Mesenchymal stem cell (in vitro differentiated cells and primary cell): Measurements from ENCODE around the gene CDH4.

ENCODE experiments used
- DNase-seq: peaks from one replicate; pipeline ENCODE4 v3.0.0-alpha.2; 2013
- H2AFZ ChIP-seq: one replicate; pipeline ENCODE4 v1.6.1; 2013; ENCODE audit warnings: low read depth, mild to moderate bottlenecking, control low read depth, inconsistent platforms, low read length, moderate library complexity
- H2AK5ac ChIP-seq: 2 replicates; pipeline ENCODE4 v1.6.1; 2013; ENCODE audit warnings: low read length, moderate library complexity, mild to moderate bottlenecking, inconsistent platforms; ENCODE audit not compliant: severe bottlenecking
- H2BK120ac ChIP-seq: one replicate; pipeline ENCODE4 v1.6.1; 2013; ENCODE audit warnings: low read depth, mild to moderate bottlenecking, inconsistent platforms, low read length, moderate library complexity
- H2BK12ac ChIP-seq, 2 experiments: one replicate each; pipeline ENCODE4 v1.6.1; 2013; ENCODE audit warnings: inconsistent platforms in 2 of 2, low read length in 2 of 2, mild to moderate bottlenecking in 2 of 2, moderate library complexity in 2 of 2, control low read depth in 1 of 2
- H2BK15ac ChIP-seq: one replicate; pipeline ENCODE4 v1.6.1; 2013; ENCODE audit warnings: mild to moderate bottlenecking, low read depth, inconsistent platforms; ENCODE audit not compliant: poor library complexity, severe bottlenecking
- H2BK5ac ChIP-seq: 2 replicates; pipeline ENCODE4 v1.6.1; 2013; ENCODE audit warnings: low read depth, mild to moderate bottlenecking, low read length, control low read depth, inconsistent platforms; ENCODE audit not compliant: poor library complexity, severe bottlenecking
- H3K14ac ChIP-seq, 2 experiments: one replicate each; pipeline ENCODE4 v1.6.1; 2013; ENCODE audit warnings: inconsistent platforms in 2 of 2, low read length in 2 of 2, control low read depth in 1 of 2, mild to moderate bottlenecking in 1 of 2, moderate library complexity in 1 of 2
- H3K18ac ChIP-seq, 2 experiments: one replicate each; pipeline ENCODE4 v1.6.1; 2013; ENCODE audit warnings: inconsistent platforms in 2 of 2, low read length in 2 of 2, control low read depth in 1 of 2, low read depth in 1 of 2, mild to moderate bottlenecking in 1 of 2
- H3K23ac ChIP-seq, 2 experiments: one replicate each; pipeline ENCODE4 v1.6.1; 2013; ENCODE audit warnings: inconsistent platforms in 2 of 2, low read length in 2 of 2, mild to moderate bottlenecking in 2 of 2, moderate library complexity in 2 of 2, control low read depth in 1 of 2
- H3K27ac ChIP-seq: 2 replicates; pipeline ENCODE4 v1.5.1; 2013; ENCODE audit warnings: mild to moderate bottlenecking, moderate library complexity, low read length, control low read depth, inconsistent platforms; ENCODE audit not compliant: poor library complexity, severe bottlenecking
- H3K27me3 ChIP-seq, 2 experiments: 2 replicates each; pipeline versions ENCODE4 v1.6.1 to v1.7.0; 2013; ENCODE audit warnings: low read length in 2 of 2, mild to moderate bottlenecking in 2 of 2, moderate library complexity in 2 of 2, control low read depth in 1 of 2, inconsistent platforms in 1 of 2; ENCODE audit not compliant: control insufficient read depth in 1 of 2, insufficient read depth in 1 of 2
- H3K36me3 ChIP-seq, 2 experiments: 2 replicates each; pipeline versions ENCODE4 v1.6.1 to v1.7.0; 2013; ENCODE audit warnings: low read length in 2 of 2, control low read depth in 1 of 2, inconsistent platforms in 1 of 2, low read depth in 1 of 2, mild to moderate bottlenecking in 1 of 2; ENCODE audit not compliant: insufficient read depth in 2 of 2, control insufficient read depth in 1 of 2
- H3K4ac ChIP-seq, 2 experiments: one replicate each; pipeline ENCODE4 v1.6.1; 2013; ENCODE audit warnings: inconsistent platforms in 2 of 2, low read length in 2 of 2, mild to moderate bottlenecking in 2 of 2, moderate library complexity in 2 of 2, control low read depth in 1 of 2, low read depth in 1 of 2
- H3K4me1 ChIP-seq: 2 replicates; pipeline ENCODE4 v1.6.1; 2013; ENCODE audit warnings: low read depth, low read length, control low read depth; ENCODE audit not compliant: control insufficient read depth, insufficient read depth
- H3K4me2 ChIP-seq: 2 replicates; pipeline ENCODE4 v1.6.1; 2013; ENCODE audit warnings: low read length, mild to moderate bottlenecking, inconsistent platforms; ENCODE audit not compliant: poor library complexity, severe bottlenecking
- H3K4me3 ChIP-seq, 2 experiments: 2 replicates each; pipeline versions ENCODE4 v1.5.1 to v1.7.0; 2013; ENCODE audit warnings: low read length in 2 of 2, mild to moderate bottlenecking in 2 of 2, control low read depth in 1 of 2, low read depth in 1 of 2; ENCODE audit not compliant: insufficient read depth in 1 of 2
- H3K79me1 ChIP-seq: replicated peaks from 2 replicates; pipeline ENCODE4 v1.6.1; 2013; ENCODE audit warnings: mild to moderate bottlenecking, control low read depth, low read length, inconsistent platforms; ENCODE audit not compliant: poor library complexity, severe bottlenecking
- H3K9ac ChIP-seq: 2 replicates; pipeline ENCODE4 v1.7.0; 2013; ENCODE audit warnings: mild to moderate bottlenecking, low read length, moderate library complexity
- H3K9me3 ChIP-seq: 2 replicates; pipeline ENCODE4 v1.7.0; 2013; ENCODE audit warnings: mild to moderate bottlenecking, low read length; ENCODE audit not compliant: control insufficient read depth
- H4K8ac ChIP-seq: one replicate; pipeline ENCODE4 v1.6.1; 2013; ENCODE audit warnings: inconsistent platforms, mild to moderate bottlenecking, low read length, moderate library complexity
- H4K91ac ChIP-seq: one replicate; pipeline ENCODE4 v1.6.1; 2013; ENCODE audit warnings: mild to moderate bottlenecking, low read length, inconsistent platforms
- WGBS: methylation state at CpG from one replicate; pipeline ENCODE4 v1.1.7; 2013; ENCODE audit warnings: mixed read lengths; 5-methylcytosine and 5-hydroxymethylcytosine counted together

Gene CDH4

GRCh38 chr20:61539706-61540360 lies 287.8 kb downstream of the CDH4 start:
- Histone ChIP-seq H3K36me3 (peaks cover 0 to 3% of the 10 kb centered on the region in 2 experiments), H3K4me1 (no peaks in the 10 kb centered on the region), H2BK15ac (no peak overlapping the region), H2BK120ac (no peak overlapping the region), H3K79me1 (no peaks in the 10 kb centered on the region), H3K27ac (no peak overlapping the region), H4K8ac (no peak overlapping the region), H4K91ac (no peak overlapping the region), H3K9ac (no peak overlapping the region), H2BK5ac (no peak overlapping the region), H3K9me3 (no peaks in the 10 kb centered on the region), H3K18ac (no peak overlapping the region), H3K27me3 (peaks cover 0 to 3% of the 10 kb centered on the region in 2 experiments), H3K23ac (no peak overlapping the region), H2AFZ (no peak overlapping the region), H2BK12ac (no peak overlapping the region), H3K4me2 (no peak overlapping the region), H3K4me3 (no peak overlapping the region), H3K14ac (no peak overlapping the region), H3K4ac (no peak overlapping the region), H2AK5ac (no peak overlapping the region)
- WGBS, result 98% methylated on average over 15 of the region's 19 CpGs
- no peak for DNase-seq

- H2BK120ac ChIP-seq, result no peak overlapping the region
- H3K9ac ChIP-seq, result no peak overlapping the region
- peak overlapping the region in 1 of 2 experiments; percentile 26 for H3K14ac ChIP-seq
- H3K23ac ChIP-seq, result no peak overlapping the region
- H2AFZ ChIP-seq, result no peak overlapping the region
- no peak overlapping the region for H3K4me3 ChIP-seq
- no peak overlapping the region for H2BK12ac ChIP-seq
- H3K4ac ChIP-seq, result no peak overlapping the region
- peaks cover 0 to 3% of the 10 kb centered on the region in 2 experiments for H3K36me3 ChIP-seq
- no peak overlapping the region for H2AK5ac ChIP-seq
- H3K18ac ChIP-seq, result no peak overlapping the region
- no peak overlapping the region for H2BK15ac ChIP-seq
- no peaks in the 10 kb centered on the region for H3K79me1 ChIP-seq
- H3K4me1 ChIP-seq, result no peaks in the 10 kb centered on the region
- H3K27me3 ChIP-seq, result peaks cover 0 to 3% of the 10 kb centered on the region in 2 experiments
- H4K8ac ChIP-seq, result no peak overlapping the region
- H3K27ac ChIP-seq, result no peak overlapping the region
- DNase-seq, result no peak
- WGBS, result 95% methylated on average over 7 of the region's 7 CpGs
- no peak overlapping the region for H3K4me2 ChIP-seq
- H4K91ac ChIP-seq, result no peak overlapping the region
- H3K9me3 ChIP-seq, result no peaks in the 10 kb centered on the region
- no peak overlapping the region for H2BK5ac ChIP-seq
These were observed 289.5 kb downstream of the CDH4 start for GRCh38 chr20:61541537-61541936.

GRCh38 chr20:61543086-61543485 lies 291.0 kb downstream of the CDH4 start:
- Histone ChIP-seq H3K79me1 (no peaks in the 10 kb centered on the region), H3K9me3 (no peaks in the 10 kb centered on the region), H3K9ac (no peak overlapping the region), H3K4me3 (no peak overlapping the region), H3K23ac (no peak overlapping the region), H3K27me3 (peaks cover 0 to 5% of the 10 kb centered on the region in 2 experiments), H3K4me1 (no peaks in the 10 kb centered on the region), H2AFZ (no peak overlapping the region), H4K91ac (no peak overlapping the region), H3K14ac (no peak overlapping the region), H3K36me3 (no peaks in the 10 kb centered on the region), H3K18ac (no peak overlapping the region), H2BK120ac (no peak overlapping the region), H2AK5ac (no peak overlapping the region), H4K8ac (no peak overlapping the region), H3K4ac (no peak overlapping the region), H3K27ac (no peak overlapping the region), H2BK12ac (no peak overlapping the region), H2BK15ac (no peak overlapping the region), H2BK5ac (no peak overlapping the region), H3K4me2 (no peak overlapping the region)
- WGBS, result 94% methylated on average over 5 of the region's 8 CpGs
- DNase-seq, result no peak

- no peak overlapping the region for H4K8ac ChIP-seq
- no peak overlapping the region for H3K4me2 ChIP-seq
- no peak overlapping the region for H3K4ac ChIP-seq
- H3K4me1 ChIP-seq, result no peaks in the 10 kb centered on the region
- no peak overlapping the region for H3K4me3 ChIP-seq
- H2AK5ac ChIP-seq, result no peak overlapping the region
- H2BK120ac ChIP-seq, result no peak overlapping the region
- H3K14ac ChIP-seq, result no peak overlapping the region
- no peak overlapping the region for H3K27ac ChIP-seq
- H2BK5ac ChIP-seq, result no peak overlapping the region
- H3K9ac ChIP-seq, result no peak overlapping the region
- H3K9me3 ChIP-seq, result no peaks in the 10 kb centered on the region
- no peak overlapping the region for H2BK15ac ChIP-seq
- no peak overlapping the region for H2BK12ac ChIP-seq
- no peaks in the 10 kb centered on the region for H3K79me1 ChIP-seq
- H3K36me3 ChIP-seq, result no peaks in the 10 kb centered on the region
- H4K91ac ChIP-seq, result no peak overlapping the region
- H3K23ac ChIP-seq, result no peak overlapping the region
- H3K18ac ChIP-seq, result no peak overlapping the region
- H2AFZ ChIP-seq, result no peak overlapping the region
- WGBS, result 94% methylated on average over 29 of the region's 34 CpGs
- DNase-seq, result no peak
- H3K27me3 ChIP-seq, result peaks cover 0 to 13% of the 10 kb centered on the region in 2 experiments
These were observed 292.1 kb downstream of the CDH4 start for GRCh38 chr20:61543931-61544745.
